NOMO-1 (cell line): ENCODE measurements around the gene IFNA6.

Experiments used
- DNase-seq, 2 experiments: peaks; one replicate each; lab custom pipeline; 2025; ENCODE audit not compliant: unreplicated experiment in 2 of 2; lab: John Stamatoyannopoulos, UW

IFNA6 gene

GRCh38 chr9:21331676-21332402 lies 18.8 kb downstream of the IFNA6 start:
- DNase-seq: no peak

GRCh38 chr9:21326526-21327139 lies 24.1 kb downstream of the IFNA6 start:
- no peak for DNase-seq

DNA sequence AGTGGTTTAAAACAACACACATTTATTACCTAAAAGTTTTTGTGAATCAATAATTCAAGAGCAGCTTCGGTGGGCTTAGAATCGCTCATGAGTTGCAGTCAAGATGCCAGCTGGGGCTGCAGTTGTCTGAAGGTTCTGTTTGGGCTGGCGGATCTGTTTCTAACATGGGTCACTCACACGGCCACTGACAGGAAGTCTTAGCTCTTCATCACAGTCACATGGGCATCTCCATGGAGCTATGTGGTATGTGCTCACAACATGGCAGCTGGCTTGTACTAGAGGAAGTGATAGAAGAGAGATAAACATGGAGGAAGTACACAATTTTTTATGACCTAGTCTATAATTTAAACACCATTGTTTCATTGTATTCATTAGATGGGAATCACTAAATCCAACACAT lies 26.6 kb downstream of the IFNA6 start:
- no peak for DNase-seq

DNA sequence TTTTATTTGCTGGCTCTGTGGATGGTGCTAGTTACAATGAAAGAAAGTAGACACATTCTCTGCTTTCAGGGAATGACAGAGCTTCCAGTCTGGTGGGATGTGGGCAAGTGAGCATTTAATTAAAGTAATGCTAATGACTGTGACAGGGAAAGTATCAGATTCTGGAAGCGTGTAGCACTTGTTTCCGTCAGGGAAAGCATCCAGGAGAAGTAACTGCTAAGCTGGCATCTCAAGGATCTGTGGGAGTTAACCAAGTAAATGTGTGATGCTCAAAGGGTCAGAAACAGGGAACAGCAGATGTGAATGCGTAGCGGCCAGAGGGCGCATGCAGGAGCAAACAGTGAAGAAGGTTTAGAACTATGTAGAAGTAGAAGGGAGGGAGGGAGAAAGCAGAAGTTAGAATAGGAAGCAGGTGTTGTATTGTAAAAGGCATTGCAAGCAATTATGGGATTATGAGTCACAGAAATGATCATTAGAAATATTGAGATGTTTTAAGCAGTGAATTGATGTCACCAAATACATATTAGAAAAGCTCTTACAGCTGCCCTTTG lies 27.7 kb downstream of the IFNA6 start:
- DNase-seq: no peak

GRCh38 chr9:21320465-21320864 lies 30.2 kb downstream of the IFNA6 start:
- no peak for DNase-seq

DNA sequence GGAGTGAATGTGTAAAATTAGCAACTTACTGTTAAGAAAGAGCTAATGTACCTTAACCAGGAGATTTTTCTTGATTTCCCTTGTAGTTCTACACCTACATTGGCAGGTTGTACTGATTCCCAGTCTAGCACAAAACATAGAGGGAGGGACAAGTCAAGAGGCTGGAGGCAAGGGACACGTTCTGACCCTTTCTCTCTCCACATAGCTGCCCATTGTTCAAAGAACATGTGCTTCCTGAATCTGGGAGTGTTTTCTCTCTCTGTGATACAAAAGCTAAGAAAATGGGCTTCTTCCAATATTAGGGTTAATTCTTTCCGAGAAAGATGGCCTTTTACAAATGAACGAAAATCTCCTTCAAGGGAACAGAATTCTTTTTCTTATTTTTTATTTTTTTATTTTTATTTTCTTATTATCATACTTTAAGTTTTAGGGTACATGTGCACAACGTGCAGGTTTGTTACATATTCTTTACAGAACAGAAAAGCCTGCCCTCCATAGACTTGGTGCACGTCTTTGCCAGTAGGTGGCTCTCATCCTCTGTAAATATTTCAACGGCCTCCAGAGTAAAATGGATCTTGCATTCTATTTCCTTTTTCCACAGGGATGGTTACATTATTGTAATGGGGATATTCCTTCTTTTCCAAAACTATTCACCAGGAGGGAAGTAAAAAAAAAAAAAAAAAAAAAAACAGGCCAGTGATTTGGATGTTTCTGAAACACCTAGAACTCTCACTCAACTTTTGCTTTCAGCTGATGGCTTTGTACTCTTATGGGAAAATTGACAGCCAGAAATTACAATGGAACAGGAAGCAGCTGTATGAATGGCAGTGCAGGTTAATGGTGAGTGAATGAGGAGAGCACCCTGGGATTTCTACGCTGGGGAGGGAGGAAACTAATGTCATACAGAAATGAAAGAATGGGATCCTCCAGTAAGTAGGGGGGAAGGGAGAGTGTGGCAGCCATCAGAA lies 32.4 kb downstream of the IFNA6 start:
- DNase-seq: no peak

GRCh38 chr9:21316860-21317259 lies 33.8 kb downstream of the IFNA6 start:
- no peak for DNase-seq

- DNase-seq: no peak
These were observed 34.5 kb downstream of the IFNA6 start for GRCh38 chr9:21316032-21316842.

DNA sequence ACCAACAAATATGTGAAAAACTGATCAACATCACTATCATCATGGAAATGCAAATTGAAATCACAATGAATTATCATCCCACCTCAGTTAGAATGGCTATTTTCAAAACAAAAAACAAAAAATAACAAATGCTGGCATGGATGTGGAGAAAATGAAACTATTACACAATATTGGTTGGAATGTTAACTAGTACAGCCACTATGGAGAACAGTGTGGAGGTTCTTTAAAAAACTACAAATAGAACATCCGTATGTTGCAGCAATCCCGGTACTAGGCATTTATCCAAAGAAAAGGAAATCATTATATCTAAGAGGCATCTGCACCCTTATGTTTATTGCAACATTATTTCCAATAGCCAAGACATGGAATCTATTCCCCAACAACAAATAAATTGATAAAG lies 36.5 kb downstream of the IFNA6 start:
- no peak for DNase-seq

DNA sequence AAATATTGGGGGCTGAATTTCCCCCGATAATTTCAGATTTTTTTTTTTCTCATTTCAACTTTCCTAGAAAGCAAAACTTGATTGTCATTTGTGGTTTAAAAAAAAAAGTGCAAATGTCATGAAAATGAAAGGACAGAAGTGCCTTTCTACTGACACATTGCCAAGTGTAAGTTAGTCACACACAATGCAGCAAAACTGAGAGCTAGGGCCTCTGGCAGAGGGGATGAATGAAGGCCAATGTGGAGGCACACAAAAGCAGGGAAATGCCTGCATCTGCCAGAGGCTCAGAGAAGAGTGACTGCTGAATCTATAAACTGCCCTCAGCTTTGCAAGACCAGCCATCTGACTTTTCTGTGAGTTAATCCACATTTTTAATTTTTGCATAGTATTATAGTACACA lies 38.8 kb downstream of the IFNA6 start:
- no peak for DNase-seq

DNA sequence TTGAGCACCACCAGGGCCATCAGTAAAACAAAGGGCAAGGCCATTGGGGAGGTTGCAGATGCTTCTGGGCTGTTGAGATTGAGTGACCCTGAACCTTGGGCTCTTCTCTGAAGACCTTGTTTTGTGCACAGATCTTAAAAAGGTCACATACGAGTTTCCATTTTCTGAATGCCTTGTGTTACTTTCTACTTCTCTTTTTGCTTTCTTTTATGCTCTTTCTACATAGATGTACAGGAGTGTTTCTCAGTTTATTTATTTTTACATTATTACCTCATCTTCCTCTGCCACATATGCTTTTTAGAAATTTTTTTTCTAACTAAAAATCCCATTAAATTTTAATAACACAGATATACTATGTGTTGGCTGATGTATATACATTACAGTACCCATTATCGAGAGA lies 45.5 kb downstream of the IFNA6 start, which contains the start of gene IFNA5:
Gene IFNA5, minus strand, starts transcription at position 101 of the 400 bp plus-strand sequence. Its CDS starts 57 bp downstream, at position 44.
- DNase-seq: no peak
